Keratinocyte (primary cell): ENCODE measurements around the gene CYB561.

ENCODE experiments used
- EZH2 ChIP-seq: IDR thresholded peaks from one replicate; pipeline ENCODE4 v1.6.1; 2012; ENCODE audit warnings: inconsistent platforms, mild to moderate bottlenecking, low read length, moderate library complexity
- TF ChIP-seq, protein P1 (sequence below), 3 experiments: IDR thresholded peaks in 1 of 3; conservative IDR thresholded peaks in 1 of 3; optimal IDR thresholded peaks in 1 of 3; 2 replicates in 2 of 3; 3 replicates in 1 of 3; pipeline versions ENCODE3 to v1.5.1; 2011; ENCODE audit warnings: low read length in 3 of 3, mild to moderate bottlenecking in 3 of 3, moderate library complexity in 2 of 3, control low read depth in 1 of 3, inconsistent platforms in 1 of 3; ENCODE audit not compliant: insufficient read depth in 2 of 3; ENCODE audit errors: extremely low read depth in 1 of 3

DNA sequence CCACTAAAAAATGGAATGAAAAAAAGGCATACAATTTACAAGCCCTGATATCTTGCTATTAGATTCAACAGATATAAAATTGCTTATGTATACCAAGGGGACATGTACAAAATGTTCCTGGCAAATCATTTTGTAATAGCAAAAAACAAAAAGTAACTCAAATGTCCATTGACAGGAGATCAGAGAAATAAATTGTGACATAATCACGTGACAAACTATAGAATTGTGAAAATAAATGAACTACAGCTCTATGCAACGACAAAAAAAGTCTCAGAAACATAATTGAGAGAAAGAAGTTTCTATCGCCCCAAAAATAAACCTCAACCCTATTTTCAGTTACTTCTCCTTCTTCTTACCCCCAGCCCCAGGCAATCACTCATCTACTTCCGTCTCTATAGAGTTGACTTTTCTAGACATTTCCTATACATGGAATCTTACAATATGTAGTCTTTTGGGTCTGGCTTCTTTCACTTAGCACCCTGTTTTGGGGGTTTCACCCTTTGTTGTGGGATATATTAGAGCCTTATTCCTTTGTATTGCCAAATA is 18.7 kb upstream of the CYB561 start:
- TF ChIP-seq, protein P1, sequence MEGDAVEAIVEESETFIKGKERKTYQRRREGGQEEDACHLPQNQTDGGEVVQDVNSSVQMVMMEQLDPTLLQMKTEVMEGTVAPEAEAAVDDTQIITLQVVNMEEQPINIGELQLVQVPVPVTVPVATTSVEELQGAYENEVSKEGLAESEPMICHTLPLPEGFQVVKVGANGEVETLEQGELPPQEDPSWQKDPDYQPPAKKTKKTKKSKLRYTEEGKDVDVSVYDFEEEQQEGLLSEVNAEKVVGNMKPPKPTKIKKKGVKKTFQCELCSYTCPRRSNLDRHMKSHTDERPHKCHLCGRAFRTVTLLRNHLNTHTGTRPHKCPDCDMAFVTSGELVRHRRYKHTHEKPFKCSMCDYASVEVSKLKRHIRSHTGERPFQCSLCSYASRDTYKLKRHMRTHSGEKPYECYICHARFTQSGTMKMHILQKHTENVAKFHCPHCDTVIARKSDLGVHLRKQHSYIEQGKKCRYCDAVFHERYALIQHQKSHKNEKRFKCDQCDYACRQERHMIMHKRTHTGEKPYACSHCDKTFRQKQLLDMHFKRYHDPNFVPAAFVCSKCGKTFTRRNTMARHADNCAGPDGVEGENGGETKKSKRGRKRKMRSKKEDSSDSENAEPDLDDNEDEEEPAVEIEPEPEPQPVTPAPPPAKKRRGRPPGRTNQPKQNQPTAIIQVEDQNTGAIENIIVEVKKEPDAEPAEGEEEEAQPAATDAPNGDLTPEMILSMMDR (optimal IDR thresholded peaks at IDR 0.05 in 1 of 3, IDR thresholded peaks at IDR 0.05 in 1 of 3, conservative IDR thresholded peaks at IDR 0.05 in 1 of 3; ENCODE audit: extremely low read depth in 1 of 3, insufficient read depth in 2 of 3, low read length in 3 of 3): no peak
- no peak for TF ChIP-seq EZH2
